ENCODE data around the gene IFITM5. TPM values are rescaled to one million over a fixed set of nuclear protein-coding genes. Genes with fewer than 3 reads are reported as not detected.
"Not testable (repeated sequence)": the region's sequence is repeated elsewhere in the genome, so short reads cannot be mapped to it uniquely, and the experiment has no call there.

The IFITM5 gene
- total RNA-seq, 6 experiments from 2014 or later: not detected

GRCh38 chr11:335779-336658 lies 36.7 kb upstream of the IFITM5 start:
- H3K27ac ChIP-seq: peak overlapping the region; percentile 26 to 67 (median 53)
- no peaks in the 10 kb centered on the region for H3K27me3 ChIP-seq
- no peak overlapping the region for H3K4me3 ChIP-seq
- H3K4me1 ChIP-seq: peaks cover 0 to 10% (median 0%) of the 10 kb centered on the region in 4 donors
- DNase-seq: no peak
- H3K36me3 ChIP-seq: no peaks in the 10 kb centered on the region
- intact Hi-C loops (cut with DNase I): no loop called here
- WGBS (ENCODE audit: insufficient coverage, low coverage, low lambda C conversion rate, missing lambda C conversion rate): 53% methylated on average over 10 of the region's 15 CpGs
- ATAC-seq: peak; percentile 52 to 82 (median 72)
- TF ChIP-seq POLR2A (IDR thresholded peaks at IDR 0.05) (no peak), CTCF (IDR thresholded peaks at IDR 0.05) (no peak)
- no peaks in the 10 kb centered on the region for H3K9me3 ChIP-seq

- no peak for DNase-seq
- intact Hi-C loops (cut with DNase I): no loop called here
- H3K27me3 ChIP-seq: no peaks in the 10 kb centered on the region
- no peaks in the 10 kb centered on the region for H3K36me3 ChIP-seq
- no peaks in the 10 kb centered on the region for H3K9me3 ChIP-seq
- peaks cover 0 to 10% (median 0%) of the 10 kb centered on the region in 4 donors for H3K4me1 ChIP-seq
- ATAC-seq: no peak
- WGBS (ENCODE audit: insufficient coverage, low coverage, low lambda C conversion rate, missing lambda C conversion rate): 77% methylated on average over 21 of the region's 25 CpGs
- no peak for TF ChIP-seq CTCF (IDR thresholded peaks at IDR 0.05)
- TF ChIP-seq POLR2A (IDR thresholded peaks at IDR 0.05): no peak
- no peak overlapping the region for H3K4me3 ChIP-seq
- H3K27ac ChIP-seq: no peak overlapping the region
Observed at GRCh38 chr11:334264-334994, 35.1 kb upstream of the IFITM5 start.

- WGBS (ENCODE audit: insufficient coverage, low coverage, low lambda C conversion rate, missing lambda C conversion rate): 90% methylated on average over 12 of the region's 17 CpGs
- H3K9me3 ChIP-seq; DNase-seq; H3K4me1 ChIP-seq; intact Hi-C loops (cut with DNase I); H3K4me3 ChIP-seq; H3K27ac ChIP-seq; H3K27me3 ChIP-seq; H3K36me3 ChIP-seq; ATAC-seq: not testable (repeated sequence)
Observed at GRCh38 chr11:333616-334263, 34.4 kb upstream of the IFITM5 start.

- Histone ChIP-seq H3K27ac (no peak overlapping the region), H3K9me3 (no peaks in the 10 kb centered on the region), H3K4me1 (peaks cover 0 to 12% (median 2%) of the 10 kb centered on the region in 4 donors), H3K36me3 (no peaks in the 10 kb centered on the region), H3K4me3 (no peak overlapping the region), H3K27me3 (no peaks in the 10 kb centered on the region)
- DNase-seq (no peak), ATAC-seq (no peak)
- no peak for TF ChIP-seq CTCF (IDR thresholded peaks at IDR 0.05)
- intact Hi-C loops (cut with DNase I): no loop called here
- WGBS (ENCODE audit: insufficient coverage, low coverage, low lambda C conversion rate, missing lambda C conversion rate): no CpG with 5 or more reads among the region's 23 CpGs
Observed at GRCh38 chr11:332651-333480, 33.5 kb upstream of the IFITM5 start.

Data from right lobe of liver (tissue), 6 donors.